HepG2 (cell line): Measurements from ENCODE around the gene ZFP36L2. TPM values are rescaled to one million over a fixed set of nuclear protein-coding genes. Genes with fewer than 3 reads are reported as not detected.

Experiments used
- ARHGAP35 ChIP-seq: sonication (generic); formaldehyde crosslinking; IDR thresholded peaks from 2 replicates; pipeline ENCODE4 v1.9.0; 2022; ENCODE audit warnings: mild to moderate bottlenecking, inconsistent platforms, moderate library complexity, missing genetic modification reagents, borderline replicate concordance
- CSRNP1 ChIP-seq: sonication (generic); formaldehyde crosslinking; IDR thresholded peaks from 2 replicates; pipeline ENCODE4 v1.8.1; 2023; ENCODE audit warnings: mild to moderate bottlenecking, missing genetic modification reagents
- CTCF ChIP-seq: sonication (generic); formaldehyde crosslinking; IDR thresholded peaks from 2 replicates; pipeline ENCODE4 v1.5.0; 2020; ENCODE audit warnings: mild to moderate bottlenecking, missing genetic modification reagents, moderate library complexity
- DR1 ChIP-seq: sonication (generic); formaldehyde crosslinking; IDR thresholded peaks from 2 replicates; pipeline ENCODE4 v1.8.0; 2021; ENCODE audit warnings: mild to moderate bottlenecking, missing genetic modification reagents, inconsistent platforms
- GPBP1L1 ChIP-seq: sonication (generic); formaldehyde crosslinking; IDR thresholded peaks from 2 replicates; pipeline ENCODE4 v1.5.0; 2020; ENCODE audit warnings: mild to moderate bottlenecking, missing genetic modification reagents
- HNF4G ChIP-seq, 2 experiments: sonication (generic) in 1 of 2; formaldehyde crosslinking in 1 of 2; IDR thresholded peaks; 2 replicates each; pipeline versions ENCODE4 v1.4.0 to v1.6.1; 2011 to 2020; ENCODE audit warnings: borderline replicate concordance in 2 of 2, low read depth in 2 of 2, mild to moderate bottlenecking in 2 of 2, low read length in 1 of 2, missing genetic modification reagents in 1 of 2, moderate library complexity in 1 of 2
- MED13 ChIP-seq: sonication (generic); formaldehyde crosslinking; IDR thresholded peaks from 2 replicates; pipeline ENCODE4 v1.5.0; 2020; ENCODE audit warnings: missing genetic modification reagents
- POLR2A ChIP-seq, 2 experiments: IDR thresholded peaks; 2 replicates each; pipeline ENCODE4 v1.6.1; 2011; ENCODE audit warnings: low read depth in 2 of 2, low read length in 2 of 2, mild to moderate bottlenecking in 1 of 2, moderate library complexity in 1 of 2; ENCODE audit not compliant: insufficient read depth in 1 of 2
- ZBTB38 ChIP-seq: sonication (generic); formaldehyde crosslinking; IDR thresholded peaks from 2 replicates; pipeline ENCODE4 v1.5.1; 2020; ENCODE audit warnings: mild to moderate bottlenecking, missing genetic modification reagents
- ZFP37 ChIP-seq: sonication (generic); formaldehyde crosslinking; IDR thresholded peaks from 2 replicates; pipeline ENCODE4 v1.4.0; 2020; ENCODE audit warnings: missing genetic modification reagents, borderline replicate concordance
- ZFP82 ChIP-seq: sonication (generic); formaldehyde crosslinking; IDR thresholded peaks from 2 replicates; pipeline ENCODE4 v1.5.1; 2020; ENCODE audit warnings: mild to moderate bottlenecking, missing genetic modification reagents, borderline replicate concordance
- ZKSCAN5 ChIP-seq: sonication (generic); formaldehyde crosslinking; IDR thresholded peaks from 2 replicates; pipeline ENCODE4 v1.5.1; 2020; ENCODE audit warnings: mild to moderate bottlenecking, missing genetic modification reagents
- ZMYM4 ChIP-seq: sonication (generic); formaldehyde crosslinking; IDR thresholded peaks from 2 replicates; pipeline ENCODE4 v1.8.1; 2023; ENCODE audit warnings: mild to moderate bottlenecking, missing genetic modification reagents
- ZNF224 ChIP-seq: sonication (generic); formaldehyde crosslinking; IDR thresholded peaks from 2 replicates; pipeline ENCODE4 v1.5.0; 2020; ENCODE audit warnings: mild to moderate bottlenecking, missing genetic modification reagents
- ZNF350 ChIP-seq: sonication (generic); formaldehyde crosslinking; IDR thresholded peaks from 2 replicates; pipeline ENCODE4 v1.4.0; 2020; ENCODE audit warnings: mild to moderate bottlenecking, low read depth, missing genetic modification reagents, borderline replicate concordance
- ZNF546 ChIP-seq: sonication (generic); formaldehyde crosslinking; conservative IDR thresholded peaks from 2 replicates; pipeline ENCODE4 v1.8.1; 2023; ENCODE audit warnings: mild to moderate bottlenecking, missing genetic modification reagents
- ZNF619 ChIP-seq: sonication (generic); formaldehyde crosslinking; IDR thresholded peaks from 2 replicates; pipeline ENCODE4 v1.4.0; 2020; ENCODE audit warnings: mild to moderate bottlenecking, missing genetic modification reagents
- ZNF746 ChIP-seq: sonication (generic); formaldehyde crosslinking; IDR thresholded peaks from 2 replicates; pipeline ENCODE4 v1.8.0; 2022; ENCODE audit warnings: mild to moderate bottlenecking, missing genetic modification reagents
- ZNF839 ChIP-seq: sonication (generic); formaldehyde crosslinking; IDR thresholded peaks from 2 replicates; pipeline ENCODE4 v1.4.0; 2020; ENCODE audit warnings: missing genetic modification reagents, mild to moderate bottlenecking, borderline replicate concordance
- ZNF883 ChIP-seq: sonication (generic); formaldehyde crosslinking; IDR thresholded peaks from 2 replicates; pipeline ENCODE4 v1.5.1; 2020; ENCODE audit warnings: mild to moderate bottlenecking, missing genetic modification reagents; ENCODE audit errors: not compliant biosample characterization
- ZSCAN22 ChIP-seq: sonication (generic); formaldehyde crosslinking; IDR thresholded peaks from 2 replicates; pipeline ENCODE4 v1.4.0; 2020; ENCODE audit warnings: mild to moderate bottlenecking, missing genetic modification reagents
- ZXDC ChIP-seq: sonication (generic); formaldehyde crosslinking; IDR thresholded peaks from 2 replicates; pipeline ENCODE4 v1.5.0; 2020; ENCODE audit warnings: mild to moderate bottlenecking, missing genetic modification reagents
- polyA plus RNA-seq, 8 experiments: library from polyadenylated mRNA; depleted of rRNA in 3 of 8; stranded (reverse) in 7 of 8; unstranded in 1 of 8; fragments of >200 nt; fragmentation: Illumina TruSeq in 4 of 8; extraction: Trizol in 4 of 8; gene quantifications; 2 replicates each; pipeline versions ENCODE4 v1.2.1 to v1.2.3, GENCODE V29; 2011 to 2016; ENCODE audit warnings: low read depth in 4 of 8, missing spikeins in 1 of 8, mixed read lengths in 1 of 8; ENCODE audit not compliant: insufficient read depth in 1 of 8
- total RNA-seq, 5 experiments: library from RNA; depleted of rRNA; stranded (reverse); fragments of >200 nt; fragmentation: Illumina TruSeq; extraction: Trizol; gene quantifications; 2 replicates each; pipeline ENCODE4 v1.2.3, GENCODE V29; 2016; ENCODE audit warnings: low read depth in 1 of 5

Gene ZFP36L2
- total and polyA plus RNA-seq, 2 of the 13 experiments (the other 11 are each of a cell fraction or from before 2014, with no cell fraction given): 11.2 to 21.8 TPM

GRCh38 chr2:43221763-43222474 is 4.5 kb downstream of the ZFP36L2 start (continued):
- TF ChIP-seq ZFP82 (CRISPR knock-in tag) (no peak), ZXDC (CRISPR knock-in tag) (no peak), ZNF350 (CRISPR knock-in tag) (peak; percentile 25; the same call in 1 of the 2 replicates), ZNF619 (CRISPR knock-in tag) (no peak), ZNF224 (CRISPR knock-in tag) (no peak), ARHGAP35 (CRISPR knock-in tag) (no peak; the same call in 1 of the 2 replicates), ZNF546 (CRISPR knock-in tag) (peak; percentile 88; the same call in 1 of the 2 replicates), ZNF883 (CRISPR knock-in tag) (peak; percentile 70), ZFP37 (CRISPR knock-in tag) (peak; percentile 90; the same call in 1 of the 2 replicates), MED13 (CRISPR knock-in tag) (no peak), ZNF839 (CRISPR knock-in tag) (no peak), DR1 (CRISPR knock-in tag) (no peak), GPBP1L1 (CRISPR knock-in tag) (no peak), CTCF (CRISPR knock-in tag) (peak; percentile 22; the same call in 1 of the 2 replicates), ZMYM4 (peak; percentile 79; the same call in 1 of the 2 replicates), ZNF746 (CRISPR knock-in tag) (peak; percentile 34; the same call in 1 of the 2 replicates), POLR2A (IDR thresholded peaks at IDR 0.05; ENCODE audit: insufficient read depth in 1 of 2, low read depth in 2 of 2, low read length in 2 of 2) (peak in 1 of 2 experiments; percentile 82; a peak in 2 of 4 replicates), ZBTB38 (CRISPR knock-in tag) (peak; percentile 77), HNF4G (IDR thresholded peaks at IDR 0.05; ENCODE audit: borderline replicate concordance, low read depth, low read length) (0 out of 2 replicates have a peak, but pooled peaks have one; percentile 4), HNF4G (CRISPR knock-in tag; IDR thresholded peaks at IDR 0.05; ENCODE audit: borderline replicate concordance, low read depth) (peak; percentile 48; the same call in 1 of the 2 replicates), CSRNP1 (CRISPR knock-in tag) (no peak), ZSCAN22 (CRISPR knock-in tag) (no peak), ZKSCAN5 (no peak)
